Measurements from ENCODE around the gene DEFB114.

Gene DEFB114

DNA sequence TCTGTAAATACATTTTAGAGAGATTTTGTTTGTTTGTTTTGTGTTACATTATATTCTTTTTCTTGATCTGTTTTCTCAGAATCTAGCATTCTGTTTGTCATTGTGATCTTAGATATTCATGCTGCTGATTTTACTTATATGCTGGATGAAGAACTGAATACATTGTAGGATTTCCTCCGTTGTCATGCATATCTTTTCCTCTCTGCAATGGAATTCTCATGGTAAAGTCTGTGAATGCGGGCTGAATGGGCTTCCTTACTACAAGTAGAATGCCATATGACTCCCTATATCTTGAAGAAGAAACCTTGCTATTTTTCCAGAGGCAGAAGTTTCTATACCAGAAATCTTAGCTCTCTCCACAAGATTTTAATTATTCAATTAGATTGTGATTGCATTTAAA lies 2.4 kb upstream of the DEFB114 start:
- Histone ChIP-seq H3K27ac (ENCODE audit: low read depth, low read length) (no peak overlapping the region), H3K27me3 (ENCODE audit: control insufficient read depth, low read length) (no peaks in the 10 kb centered on the region), H3K9me2 (replicated peaks; ENCODE audit: control insufficient read depth, low read length) (no peaks in the 10 kb centered on the region), H3K4me3 (ENCODE audit: low read length) (no peak overlapping the region), H3K4me1 (ENCODE audit: control insufficient read depth, low read length) (no peaks in the 10 kb centered on the region), H3K36me3 (ENCODE audit: control insufficient read depth, low read length) (no peaks in the 10 kb centered on the region), H4K20me1 (ENCODE audit: control insufficient read depth, insufficient read depth, low read depth, low read length) (no peaks in the 10 kb centered on the region), H3K4me2 (ENCODE audit: low read length) (no peak overlapping the region), H3K9me3 (ENCODE audit: control insufficient read depth, insufficient read depth, low read length) (no peaks in the 10 kb centered on the region), H3F3A (ENCODE audit: control insufficient read depth, insufficient read depth) (no peaks in the 10 kb centered on the region), H3K79me2 (ENCODE audit: control insufficient read depth, low read length) (no peaks in the 10 kb centered on the region)
- TF ChIP-seq EZH2phosphoT487 (IDR thresholded peaks at IDR 0.05; ENCODE audit: borderline replicate concordance, low read length) = no peak
- TF ChIP-seq, protein P1, sequence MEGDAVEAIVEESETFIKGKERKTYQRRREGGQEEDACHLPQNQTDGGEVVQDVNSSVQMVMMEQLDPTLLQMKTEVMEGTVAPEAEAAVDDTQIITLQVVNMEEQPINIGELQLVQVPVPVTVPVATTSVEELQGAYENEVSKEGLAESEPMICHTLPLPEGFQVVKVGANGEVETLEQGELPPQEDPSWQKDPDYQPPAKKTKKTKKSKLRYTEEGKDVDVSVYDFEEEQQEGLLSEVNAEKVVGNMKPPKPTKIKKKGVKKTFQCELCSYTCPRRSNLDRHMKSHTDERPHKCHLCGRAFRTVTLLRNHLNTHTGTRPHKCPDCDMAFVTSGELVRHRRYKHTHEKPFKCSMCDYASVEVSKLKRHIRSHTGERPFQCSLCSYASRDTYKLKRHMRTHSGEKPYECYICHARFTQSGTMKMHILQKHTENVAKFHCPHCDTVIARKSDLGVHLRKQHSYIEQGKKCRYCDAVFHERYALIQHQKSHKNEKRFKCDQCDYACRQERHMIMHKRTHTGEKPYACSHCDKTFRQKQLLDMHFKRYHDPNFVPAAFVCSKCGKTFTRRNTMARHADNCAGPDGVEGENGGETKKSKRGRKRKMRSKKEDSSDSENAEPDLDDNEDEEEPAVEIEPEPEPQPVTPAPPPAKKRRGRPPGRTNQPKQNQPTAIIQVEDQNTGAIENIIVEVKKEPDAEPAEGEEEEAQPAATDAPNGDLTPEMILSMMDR (IDR thresholded peaks at IDR 0.05; ENCODE audit: low read depth, low read length, poor library complexity, severe bottlenecking) = no peak

DNA sequence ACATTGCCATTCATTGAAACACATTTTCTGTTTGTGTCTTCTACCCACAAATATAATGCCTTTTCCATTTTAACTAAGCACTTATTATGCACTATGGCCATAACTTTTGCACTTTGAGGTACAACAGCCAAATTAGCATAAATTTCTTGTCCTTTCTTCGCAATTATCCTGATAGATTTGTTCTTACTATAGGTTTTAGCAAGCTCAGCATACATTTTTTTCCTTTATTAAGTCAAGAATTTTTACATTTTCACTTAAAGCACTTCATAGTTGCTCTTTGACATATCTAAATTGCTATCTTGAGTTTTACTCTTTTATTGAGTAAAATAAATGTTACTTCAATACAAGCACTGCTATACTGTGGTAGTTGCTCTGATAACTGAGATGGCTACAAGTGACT lies 5.8 kb downstream of the DEFB114 start:
- H3F3A ChIP-seq (ENCODE audit: control insufficient read depth, insufficient read depth) = no peaks in the 10 kb centered on the region
- H3K4me1 ChIP-seq (ENCODE audit: control insufficient read depth, low read length) = no peaks in the 10 kb centered on the region
- no peak overlapping the region for H3K4me2 ChIP-seq (ENCODE audit: low read length)
- no peaks in the 10 kb centered on the region for H4K20me1 ChIP-seq (ENCODE audit: control insufficient read depth, insufficient read depth, low read depth, low read length)
- no peak overlapping the region for H3K27ac ChIP-seq (ENCODE audit: low read depth, low read length)
- no peaks in the 10 kb centered on the region for H3K9me3 ChIP-seq (ENCODE audit: control insufficient read depth, insufficient read depth, low read length)
- no peak overlapping the region for H3K4me3 ChIP-seq (ENCODE audit: low read length)
- no peaks in the 10 kb centered on the region for H3K79me2 ChIP-seq (ENCODE audit: control insufficient read depth, low read length)
- no peaks in the 10 kb centered on the region for H3K9me2 ChIP-seq (replicated peaks; ENCODE audit: control insufficient read depth, low read length)
- TF ChIP-seq, protein P1 (IDR thresholded peaks at IDR 0.05; ENCODE audit: low read depth, low read length, poor library complexity, severe bottlenecking) = no peak
- TF ChIP-seq EZH2phosphoT487 (IDR thresholded peaks at IDR 0.05; ENCODE audit: borderline replicate concordance, low read length) = no peak
- no peaks in the 10 kb centered on the region for H3K36me3 ChIP-seq (ENCODE audit: control insufficient read depth, low read length)
- H3K27me3 ChIP-seq (ENCODE audit: control insufficient read depth, low read length) = no peaks in the 10 kb centered on the region

DNA sequence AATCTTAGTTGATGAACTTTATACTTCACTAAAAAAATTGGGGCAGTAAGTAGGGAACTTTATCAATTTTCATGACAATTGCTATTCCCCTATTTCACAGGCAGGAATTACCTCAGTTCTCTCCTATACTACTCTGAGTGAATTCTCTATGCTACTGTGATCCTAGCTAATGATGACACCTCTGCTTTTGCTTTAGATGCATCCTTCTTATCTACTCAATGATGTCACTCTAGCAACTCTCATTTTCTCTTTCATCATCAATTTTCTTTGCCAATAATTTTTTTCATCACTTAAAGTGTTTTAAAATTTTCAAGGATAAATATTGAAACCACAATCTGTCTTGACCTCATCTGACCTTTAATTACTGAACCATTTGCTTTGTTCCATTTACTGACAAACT lies 8.1 kb downstream of the DEFB114 start:
- Histone ChIP-seq H3K9me3 (ENCODE audit: control insufficient read depth, insufficient read depth, low read length) (no peaks in the 10 kb centered on the region), H3K4me2 (ENCODE audit: low read length) (no peak overlapping the region), H3K9me2 (replicated peaks; ENCODE audit: control insufficient read depth, low read length) (no peaks in the 10 kb centered on the region), H3K27me3 (ENCODE audit: control insufficient read depth, low read length) (no peaks in the 10 kb centered on the region), H3K4me1 (ENCODE audit: control insufficient read depth, low read length) (no peaks in the 10 kb centered on the region), H3K79me2 (ENCODE audit: control insufficient read depth, low read length) (no peaks in the 10 kb centered on the region), H4K20me1 (ENCODE audit: control insufficient read depth, insufficient read depth, low read depth, low read length) (no peaks in the 10 kb centered on the region), H3K4me3 (ENCODE audit: low read length) (no peak overlapping the region), H3K36me3 (ENCODE audit: control insufficient read depth, low read length) (no peaks in the 10 kb centered on the region), H3F3A (ENCODE audit: control insufficient read depth, insufficient read depth) (no peaks in the 10 kb centered on the region), H3K27ac (ENCODE audit: low read depth, low read length) (no peak overlapping the region)
- TF ChIP-seq EZH2phosphoT487 (IDR thresholded peaks at IDR 0.05; ENCODE audit: borderline replicate concordance, low read length) = no peak
- TF ChIP-seq, protein P1 (IDR thresholded peaks at IDR 0.05; ENCODE audit: low read depth, low read length, poor library complexity, severe bottlenecking) = no peak

DNA sequence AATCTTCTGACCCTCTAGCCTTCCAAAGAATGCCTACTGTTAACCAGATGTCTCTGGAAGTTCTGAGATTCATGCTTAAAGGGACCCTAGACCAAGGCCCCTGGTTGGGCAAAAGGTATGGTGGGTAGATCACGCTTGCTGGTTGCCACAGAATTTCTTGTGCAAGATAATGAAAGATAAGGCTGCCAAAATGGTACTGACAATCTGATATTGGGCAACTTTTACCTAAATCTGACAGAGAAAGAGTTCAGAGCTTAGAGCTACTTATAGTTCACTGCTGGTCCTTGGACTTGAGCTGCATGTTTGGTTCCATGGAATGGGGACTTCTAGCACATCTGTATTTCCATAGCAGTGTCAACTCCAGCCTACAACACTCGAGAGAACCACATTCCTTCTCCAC lies 12.0 kb downstream of the DEFB114 start:
- no peaks in the 10 kb centered on the region for H3K79me2 ChIP-seq (ENCODE audit: control insufficient read depth, low read length)
- no peak overlapping the region for H3K4me3 ChIP-seq (ENCODE audit: low read length)
- H3K9me2 ChIP-seq (replicated peaks; ENCODE audit: control insufficient read depth, low read length) = no peaks in the 10 kb centered on the region
- H3K4me2 ChIP-seq (ENCODE audit: low read length) = no peak overlapping the region
- H4K20me1 ChIP-seq (ENCODE audit: control insufficient read depth, insufficient read depth, low read depth, low read length) = no peaks in the 10 kb centered on the region
- no peaks in the 10 kb centered on the region for H3K4me1 ChIP-seq (ENCODE audit: control insufficient read depth, low read length)
- no peaks in the 10 kb centered on the region for H3K36me3 ChIP-seq (ENCODE audit: control insufficient read depth, low read length)
- TF ChIP-seq, protein P1 (IDR thresholded peaks at IDR 0.05; ENCODE audit: low read depth, low read length, poor library complexity, severe bottlenecking) = no peak
- TF ChIP-seq EZH2phosphoT487 (IDR thresholded peaks at IDR 0.05; ENCODE audit: borderline replicate concordance, low read length) = no peak
- no peaks in the 10 kb centered on the region for H3F3A ChIP-seq (ENCODE audit: control insufficient read depth, insufficient read depth)
- H3K9me3 ChIP-seq (ENCODE audit: control insufficient read depth, insufficient read depth, low read length) = no peaks in the 10 kb centered on the region
- H3K27me3 ChIP-seq (ENCODE audit: control insufficient read depth, low read length) = no peaks in the 10 kb centered on the region
- H3K27ac ChIP-seq (ENCODE audit: low read depth, low read length) = no peak overlapping the region
